ENCODE measurements around the gene SSBP3.

DNA sequence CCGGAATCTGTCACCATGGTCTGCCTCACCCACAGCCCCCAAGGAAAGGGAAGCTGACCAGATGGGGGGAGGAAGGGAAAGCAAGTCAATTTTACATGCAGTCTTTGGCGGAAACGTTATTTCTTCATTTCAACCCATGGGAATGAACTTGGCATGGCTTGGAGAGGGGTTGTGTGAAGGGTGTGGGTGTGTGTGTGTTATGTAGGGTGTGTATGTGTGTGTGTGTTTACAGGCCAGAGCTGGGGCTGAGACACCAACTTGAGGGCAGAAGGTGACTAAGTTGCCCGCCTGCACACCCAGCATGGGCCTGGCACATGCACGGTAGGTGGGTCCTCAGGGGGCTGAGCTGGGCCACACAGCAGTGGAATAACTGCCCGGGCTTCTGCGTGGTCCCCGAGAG is 141.1 kb downstream of the SSBP3 start:
- TF ChIP-seq, protein P1, sequence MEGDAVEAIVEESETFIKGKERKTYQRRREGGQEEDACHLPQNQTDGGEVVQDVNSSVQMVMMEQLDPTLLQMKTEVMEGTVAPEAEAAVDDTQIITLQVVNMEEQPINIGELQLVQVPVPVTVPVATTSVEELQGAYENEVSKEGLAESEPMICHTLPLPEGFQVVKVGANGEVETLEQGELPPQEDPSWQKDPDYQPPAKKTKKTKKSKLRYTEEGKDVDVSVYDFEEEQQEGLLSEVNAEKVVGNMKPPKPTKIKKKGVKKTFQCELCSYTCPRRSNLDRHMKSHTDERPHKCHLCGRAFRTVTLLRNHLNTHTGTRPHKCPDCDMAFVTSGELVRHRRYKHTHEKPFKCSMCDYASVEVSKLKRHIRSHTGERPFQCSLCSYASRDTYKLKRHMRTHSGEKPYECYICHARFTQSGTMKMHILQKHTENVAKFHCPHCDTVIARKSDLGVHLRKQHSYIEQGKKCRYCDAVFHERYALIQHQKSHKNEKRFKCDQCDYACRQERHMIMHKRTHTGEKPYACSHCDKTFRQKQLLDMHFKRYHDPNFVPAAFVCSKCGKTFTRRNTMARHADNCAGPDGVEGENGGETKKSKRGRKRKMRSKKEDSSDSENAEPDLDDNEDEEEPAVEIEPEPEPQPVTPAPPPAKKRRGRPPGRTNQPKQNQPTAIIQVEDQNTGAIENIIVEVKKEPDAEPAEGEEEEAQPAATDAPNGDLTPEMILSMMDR (IDR thresholded peaks at IDR 0.05; ENCODE audit: borderline replicate concordance, extremely low read depth, low read length, poor library complexity, severe bottlenecking) = no peak
- no peak for TF ChIP-seq EZH2 (IDR thresholded peaks at IDR 0.05; ENCODE audit: borderline replicate concordance, low read depth, low read length, severe bottlenecking)

Data from DND-41 (cell line).